ENCODE measurements around the gene PAN2.
"Not testable (repeated sequence)": the region's sequence is repeated elsewhere in the genome, so short reads cannot be mapped to it uniquely, and the experiment has no call there.

Gene PAN2

GRCh38 chr12:56286044-56286830, 47.6 kb downstream of the PAN2 start:
- Histone ChIP-seq H3K27ac (ENCODE audit: low read depth, low read length) (no peak overlapping the region), H3K36me3 (ENCODE audit: control insufficient read depth, insufficient read depth, low read length) (peaks cover 61% of the 10 kb centered on the region), H3K4me3 (ENCODE audit: low read depth, low read length) (no peak overlapping the region), H3K9me3 (ENCODE audit: control insufficient read depth, insufficient read depth, low read length) (no peaks in the 10 kb centered on the region), H3K4me1 (ENCODE audit: control insufficient read depth, insufficient read depth, low read length) (peaks cover 6% of the 10 kb centered on the region), H3K27me3 (ENCODE audit: control insufficient read depth, insufficient read depth, low read length) (no peaks in the 10 kb centered on the region), H3K9ac (ENCODE audit: low read depth, low read length) (no peak overlapping the region)

- H3K9me3 ChIP-seq (ENCODE audit: control insufficient read depth, insufficient read depth, low read length); H3K4me3 ChIP-seq (ENCODE audit: low read depth, low read length); H3K4me1 ChIP-seq (ENCODE audit: control insufficient read depth, insufficient read depth, low read length); H3K27ac ChIP-seq (ENCODE audit: low read depth, low read length); H3K27me3 ChIP-seq (ENCODE audit: control insufficient read depth, insufficient read depth, low read length); H3K9ac ChIP-seq (ENCODE audit: low read depth, low read length): not testable (repeated sequence)
- H3K36me3 ChIP-seq (ENCODE audit: control insufficient read depth, insufficient read depth, low read length), result peaks cover 67% of the 10 kb centered on the region
Measured at GRCh38 chr12:56284263-56284662, 49.5 kb downstream of the PAN2 start.

GRCh38 chr12:56282579-56282978, 51.2 kb downstream of the PAN2 start:
- H3K4me1 ChIP-seq (ENCODE audit: control insufficient read depth, insufficient read depth, low read length), result peaks cover 6% of the 10 kb centered on the region
- H3K9ac ChIP-seq (ENCODE audit: low read depth, low read length), result no peak overlapping the region
- no peak overlapping the region for H3K27ac ChIP-seq (ENCODE audit: low read depth, low read length)
- H3K27me3 ChIP-seq (ENCODE audit: control insufficient read depth, insufficient read depth, low read length), result no peaks in the 10 kb centered on the region
- peaks cover 84% of the 10 kb centered on the region for H3K36me3 ChIP-seq (ENCODE audit: control insufficient read depth, insufficient read depth, low read length)
- no peaks in the 10 kb centered on the region for H3K9me3 ChIP-seq (ENCODE audit: control insufficient read depth, insufficient read depth, low read length)
- H3K4me3 ChIP-seq (ENCODE audit: low read depth, low read length), result no peak overlapping the region

- H3K9me3 ChIP-seq (ENCODE audit: control insufficient read depth, insufficient read depth, low read length), result no peaks in the 10 kb centered on the region
- H3K27me3 ChIP-seq (ENCODE audit: control insufficient read depth, insufficient read depth, low read length), result no peaks in the 10 kb centered on the region
- no peak overlapping the region for H3K9ac ChIP-seq (ENCODE audit: low read depth, low read length)
- peaks cover 87% of the 10 kb centered on the region for H3K36me3 ChIP-seq (ENCODE audit: control insufficient read depth, insufficient read depth, low read length)
- H3K27ac ChIP-seq (ENCODE audit: low read depth, low read length), result no peak overlapping the region
- H3K4me3 ChIP-seq (ENCODE audit: low read depth, low read length), result no peak overlapping the region
- H3K4me1 ChIP-seq (ENCODE audit: control insufficient read depth, insufficient read depth, low read length), result peaks cover 6% of the 10 kb centered on the region
Measured at GRCh38 chr12:56282030-56282429, 51.8 kb downstream of the PAN2 start.

- H3K27ac ChIP-seq (ENCODE audit: low read depth, low read length), result no peak overlapping the region
- peaks cover 86% of the 10 kb centered on the region for H3K36me3 ChIP-seq (ENCODE audit: control insufficient read depth, insufficient read depth, low read length)
- no peaks in the 10 kb centered on the region for H3K27me3 ChIP-seq (ENCODE audit: control insufficient read depth, insufficient read depth, low read length)
- H3K9ac ChIP-seq (ENCODE audit: low read depth, low read length), result no peak overlapping the region
- no peaks in the 10 kb centered on the region for H3K9me3 ChIP-seq (ENCODE audit: control insufficient read depth, insufficient read depth, low read length)
- no peak overlapping the region for H3K4me3 ChIP-seq (ENCODE audit: low read depth, low read length)
- H3K4me1 ChIP-seq (ENCODE audit: control insufficient read depth, insufficient read depth, low read length), result no peaks in the 10 kb centered on the region
Measured at GRCh38 chr12:56280849-56281248, 53.0 kb downstream of the PAN2 start.

- Histone ChIP-seq H3K36me3 (ENCODE audit: control insufficient read depth, insufficient read depth, low read length) (peaks cover 92% of the 10 kb centered on the region), H3K27me3 (ENCODE audit: control insufficient read depth, insufficient read depth, low read length) (no peaks in the 10 kb centered on the region), H3K4me1 (ENCODE audit: control insufficient read depth, insufficient read depth, low read length) (no peaks in the 10 kb centered on the region), H3K27ac (ENCODE audit: low read depth, low read length) (no peak overlapping the region), H3K9ac (ENCODE audit: low read depth, low read length) (no peak overlapping the region), H3K9me3 (ENCODE audit: control insufficient read depth, insufficient read depth, low read length) (no peaks in the 10 kb centered on the region), H3K4me3 (ENCODE audit: low read depth, low read length) (no peak overlapping the region)
Measured at GRCh38 chr12:56278905-56279304, 54.9 kb downstream of the PAN2 start.

- H3K9ac ChIP-seq (ENCODE audit: low read depth, low read length), result no peak overlapping the region
- no peaks in the 10 kb centered on the region for H3K4me1 ChIP-seq (ENCODE audit: control insufficient read depth, insufficient read depth, low read length)
- H3K27ac ChIP-seq (ENCODE audit: low read depth, low read length), result no peak overlapping the region
- H3K27me3 ChIP-seq (ENCODE audit: control insufficient read depth, insufficient read depth, low read length), result no peaks in the 10 kb centered on the region
- H3K4me3 ChIP-seq (ENCODE audit: low read depth, low read length), result no peak overlapping the region
- H3K36me3 ChIP-seq (ENCODE audit: control insufficient read depth, insufficient read depth, low read length), result peaks cover 92% of the 10 kb centered on the region
- H3K9me3 ChIP-seq (ENCODE audit: control insufficient read depth, insufficient read depth, low read length), result no peaks in the 10 kb centered on the region
Measured at GRCh38 chr12:56274299-56274698, 59.5 kb downstream of the PAN2 start.

- H3K27ac ChIP-seq (ENCODE audit: low read depth, low read length); H3K9me3 ChIP-seq (ENCODE audit: control insufficient read depth, insufficient read depth, low read length); H3K4me3 ChIP-seq (ENCODE audit: low read depth, low read length); H3K4me1 ChIP-seq (ENCODE audit: control insufficient read depth, insufficient read depth, low read length); H3K9ac ChIP-seq (ENCODE audit: low read depth, low read length); H3K27me3 ChIP-seq (ENCODE audit: control insufficient read depth, insufficient read depth, low read length): not testable (repeated sequence)
- H3K36me3 ChIP-seq (ENCODE audit: control insufficient read depth, insufficient read depth, low read length), result peaks cover 78% of the 10 kb centered on the region
Measured at GRCh38 chr12:56272468-56272867, 61.3 kb downstream of the PAN2 start.

- no peak overlapping the region for H3K4me3 ChIP-seq (ENCODE audit: low read depth, low read length)
- H3K27ac ChIP-seq (ENCODE audit: low read depth, low read length), result no peak overlapping the region
- H3K4me1 ChIP-seq (ENCODE audit: control insufficient read depth, insufficient read depth, low read length), result no peaks in the 10 kb centered on the region
- H3K9me3 ChIP-seq (ENCODE audit: control insufficient read depth, insufficient read depth, low read length), result no peaks in the 10 kb centered on the region
- H3K9ac ChIP-seq (ENCODE audit: low read depth, low read length), result no peak overlapping the region
- H3K27me3 ChIP-seq (ENCODE audit: control insufficient read depth, insufficient read depth, low read length), result no peaks in the 10 kb centered on the region
- H3K36me3 ChIP-seq (ENCODE audit: control insufficient read depth, insufficient read depth, low read length), result peaks cover 68% of the 10 kb centered on the region
Measured at GRCh38 chr12:56271031-56271430, 62.8 kb downstream of the PAN2 start.

- H3K4me1 ChIP-seq (ENCODE audit: control insufficient read depth, insufficient read depth, low read length), result no peaks in the 10 kb centered on the region
- H3K27me3 ChIP-seq (ENCODE audit: control insufficient read depth, insufficient read depth, low read length), result no peaks in the 10 kb centered on the region
- H3K36me3 ChIP-seq (ENCODE audit: control insufficient read depth, insufficient read depth, low read length), result peaks cover 36% of the 10 kb centered on the region
- no peaks in the 10 kb centered on the region for H3K9me3 ChIP-seq (ENCODE audit: control insufficient read depth, insufficient read depth, low read length)
- H3K9ac ChIP-seq (ENCODE audit: low read depth, low read length), result 0 out of 2 replicates have a peak overlapping the region, but pooled peaks have one; percentile 6
- peak overlapping the region; percentile 85 for H3K4me3 ChIP-seq (ENCODE audit: low read depth, low read length)
- H3K27ac ChIP-seq (ENCODE audit: low read depth, low read length), result peak overlapping the region; percentile 96
Measured at GRCh38 chr12:56267443-56268071, 66.2 kb downstream of the PAN2 start.

- H3K27ac ChIP-seq (ENCODE audit: low read depth, low read length), result peak within 1 kb of the TSS; percentile 96
- H3K36me3 ChIP-seq (ENCODE audit: control insufficient read depth, insufficient read depth, low read length), result peaks cover 29% of the 10 kb centered on the region
- H3K9ac ChIP-seq (ENCODE audit: low read depth, low read length), result peak within 1 kb of the TSS; percentile 80
- H3K4me3 ChIP-seq (ENCODE audit: low read depth, low read length), result peak within 1 kb of the TSS; percentile 85
- H3K9me3 ChIP-seq (ENCODE audit: control insufficient read depth, insufficient read depth, low read length), result no peaks in the 10 kb centered on the region
- no peaks in the 10 kb centered on the region for H3K4me1 ChIP-seq (ENCODE audit: control insufficient read depth, insufficient read depth, low read length)
- H3K27me3 ChIP-seq (ENCODE audit: control insufficient read depth, insufficient read depth, low read length), result no peaks in the 10 kb centered on the region
Measured at GRCh38 chr12:56266693-56267442, 66.9 kb downstream of the PAN2 start, which contains the start of gene COQ10A. COQ10A (plus strand) TSS chr12:56266942; CDS start chr12:56267119, 177 bp downstream.

Data from HUES48 (cell line).